ACC112 (cell line): ENCODE measurements around the gene XKR7.

Source experiments
- H2AFZ ChIP-seq: fragments of 200-600 bp; sonication (generic); one replicate; pipeline ENCODE4 v1.6.0; 2017; ENCODE audit warnings: antibody characterized with exemption, low read length; ENCODE audit not compliant: unreplicated experiment
- H3K27ac ChIP-seq: fragments of 200-600 bp; sonication (generic); 2 replicates; pipeline ENCODE4 v1.5.1; 2014; ENCODE audit warnings: low read depth, mild to moderate bottlenecking, antibody characterized with exemption, low read length, moderate library complexity
- H3K27me3 ChIP-seq: fragments of 200-600 bp; sonication (generic); 2 replicates; pipeline ENCODE4 v1.6.1; 2014; ENCODE audit warnings: mild to moderate bottlenecking, antibody characterized with exemption, low read length, moderate library complexity, mixed read lengths; ENCODE audit not compliant: insufficient read depth
- H3K36me3 ChIP-seq: fragments of 200-600 bp; sonication (generic); 2 replicates; pipeline ENCODE4 v1.6.1; 2016; ENCODE audit warnings: mild to moderate bottlenecking, antibody characterized with exemption, low read length, moderate library complexity, mixed read lengths; ENCODE audit not compliant: insufficient read depth
- H3K4me1 ChIP-seq: fragments of 200-600 bp; sonication (generic); one replicate; pipeline ENCODE4 v1.6.1; 2016; ENCODE audit warnings: low read length, mixed read lengths; ENCODE audit not compliant: insufficient read depth, unreplicated experiment, control insufficient read depth
- H3K4me3 ChIP-seq: fragments of 200-600 bp; sonication (generic); 2 replicates; pipeline ENCODE4 v1.5.1; 2014; ENCODE audit warnings: mild to moderate bottlenecking, low read depth, low read length
- H3K79me2 ChIP-seq: fragments of 200-600 bp; sonication (generic); one replicate; pipeline ENCODE4 v1.6.0; 2016; ENCODE audit warnings: low read length; ENCODE audit not compliant: control insufficient read depth, unreplicated experiment, insufficient read depth

Gene XKR7

GRCh38 chr20:31977080-31977479 is 9.1 kb downstream of the XKR7 start:
- Histone ChIP-seq H3K4me1 (no peaks in the 10 kb centered on the region), H3K79me2 (no peaks in the 10 kb centered on the region), H3K27ac (no peak overlapping the region)

GRCh38 chr20:31979713-31980426 is 11.9 kb downstream of the XKR7 start:
- H3K36me3 ChIP-seq = no peaks in the 10 kb centered on the region
- no peaks in the 10 kb centered on the region for H3K4me1 ChIP-seq
- no peak overlapping the region for H3K4me3 ChIP-seq
- no peaks in the 10 kb centered on the region for H3K79me2 ChIP-seq
- H3K27me3 ChIP-seq = peaks cover 38% of the 10 kb centered on the region
- no peak overlapping the region for H3K27ac ChIP-seq
- no peak overlapping the region for H2AFZ ChIP-seq

More at GRCh38 chr20:31977080-31977479, 9.1 kb downstream of the XKR7 start:
- Histone ChIP-seq H3K36me3 (no peaks in the 10 kb centered on the region), H2AFZ (no peak overlapping the region), H3K27me3 (peaks cover 33% of the 10 kb centered on the region), H3K4me3 (no peak overlapping the region)

DNA sequence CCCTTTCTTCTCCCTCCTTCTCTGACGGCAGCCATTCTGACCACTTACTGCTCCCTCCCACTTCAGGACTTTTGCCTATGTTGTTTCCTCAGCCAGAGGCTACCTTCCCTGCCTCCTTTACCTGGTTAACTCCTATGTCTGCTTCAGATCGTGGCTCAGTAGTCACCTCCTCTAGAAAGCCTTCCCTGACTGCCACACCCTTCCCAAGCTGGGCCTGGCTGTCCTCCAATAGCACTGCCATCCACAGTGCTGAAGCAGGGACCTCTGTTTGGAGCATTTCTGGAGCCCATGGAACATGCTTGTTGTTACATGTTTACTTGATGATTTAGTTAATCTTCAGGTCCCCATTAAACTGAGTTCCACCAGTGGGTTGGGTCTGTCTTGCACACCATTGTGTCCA is 13.8 kb downstream of the XKR7 start:
- H3K27ac ChIP-seq = no peak overlapping the region
- H3K4me3 ChIP-seq = no peak overlapping the region
- H2AFZ ChIP-seq = no peak overlapping the region
- no peaks in the 10 kb centered on the region for H3K36me3 ChIP-seq
- H3K27me3 ChIP-seq = peaks cover 33% of the 10 kb centered on the region
- H3K4me1 ChIP-seq = no peaks in the 10 kb centered on the region
- no peaks in the 10 kb centered on the region for H3K79me2 ChIP-seq

DNA sequence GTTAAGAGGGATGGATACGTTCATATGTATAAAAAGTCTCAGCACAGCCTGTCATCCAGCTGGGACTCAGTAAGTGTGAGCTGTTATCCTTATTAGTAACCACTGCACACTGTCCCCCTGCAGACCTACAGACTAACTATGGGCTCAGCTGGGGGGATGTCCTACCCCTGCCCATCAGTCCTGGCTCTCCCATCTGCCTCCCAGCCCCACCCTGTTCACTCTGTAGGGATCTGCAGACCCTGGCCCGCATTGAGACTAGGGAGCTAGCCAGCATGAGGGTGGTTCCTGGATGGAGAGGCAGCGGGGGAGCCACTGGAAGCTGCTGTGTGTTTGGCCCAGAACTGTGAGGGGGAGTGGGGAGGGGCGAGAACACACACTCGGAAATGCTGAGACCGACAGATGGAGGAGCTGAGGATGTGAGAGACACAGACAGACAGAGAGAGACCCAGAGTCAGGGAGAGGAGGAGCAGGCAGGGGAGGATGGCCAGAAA is 17.1 kb downstream of the XKR7 start:
- no peaks in the 10 kb centered on the region for H3K79me2 ChIP-seq
- H3K4me3 ChIP-seq = no peak overlapping the region
- no peak overlapping the region for H3K27ac ChIP-seq
- H2AFZ ChIP-seq = no peak overlapping the region
- H3K27me3 ChIP-seq = peaks cover 25% of the 10 kb centered on the region
- no peaks in the 10 kb centered on the region for H3K36me3 ChIP-seq
- no peaks in the 10 kb centered on the region for H3K4me1 ChIP-seq

DNA sequence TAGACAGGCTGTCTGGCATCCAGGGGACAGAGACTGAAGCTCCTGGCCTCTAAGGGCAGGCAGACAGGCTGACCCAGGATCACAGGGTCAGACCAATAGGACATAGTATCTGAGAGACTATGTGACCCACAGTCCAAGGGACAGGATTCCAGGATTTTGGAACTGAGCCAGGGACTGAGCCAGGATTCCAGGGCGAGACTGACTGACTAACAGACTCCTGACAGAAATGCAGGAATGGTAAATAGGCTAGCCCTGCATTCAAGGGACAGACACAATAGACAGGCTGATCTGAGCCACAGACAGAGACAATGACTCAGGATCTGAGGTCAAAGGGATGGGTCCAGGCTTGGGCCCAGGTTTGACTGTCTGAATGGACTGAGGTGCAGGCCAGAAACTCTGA is 19.8 kb downstream of the XKR7 start:
- Histone ChIP-seq H3K4me3 (no peak overlapping the region), H3K36me3 (no peaks in the 10 kb centered on the region), H3K27ac (no peak overlapping the region), H3K79me2 (no peaks in the 10 kb centered on the region), H2AFZ (no peak overlapping the region), H3K4me1 (no peaks in the 10 kb centered on the region), H3K27me3 (peaks cover 29% of the 10 kb centered on the region)

- Histone ChIP-seq H3K4me1 (no peaks in the 10 kb centered on the region), H3K4me3 (no peak overlapping the region), H3K27ac (no peak overlapping the region), H3K27me3 (peaks cover 31% of the 10 kb centered on the region), H3K36me3 (no peaks in the 10 kb centered on the region), H2AFZ (no peak overlapping the region), H3K79me2 (no peaks in the 10 kb centered on the region)
Observed at GRCh38 chr20:31988430-31989015, 20.6 kb downstream of the XKR7 start.

DNA sequence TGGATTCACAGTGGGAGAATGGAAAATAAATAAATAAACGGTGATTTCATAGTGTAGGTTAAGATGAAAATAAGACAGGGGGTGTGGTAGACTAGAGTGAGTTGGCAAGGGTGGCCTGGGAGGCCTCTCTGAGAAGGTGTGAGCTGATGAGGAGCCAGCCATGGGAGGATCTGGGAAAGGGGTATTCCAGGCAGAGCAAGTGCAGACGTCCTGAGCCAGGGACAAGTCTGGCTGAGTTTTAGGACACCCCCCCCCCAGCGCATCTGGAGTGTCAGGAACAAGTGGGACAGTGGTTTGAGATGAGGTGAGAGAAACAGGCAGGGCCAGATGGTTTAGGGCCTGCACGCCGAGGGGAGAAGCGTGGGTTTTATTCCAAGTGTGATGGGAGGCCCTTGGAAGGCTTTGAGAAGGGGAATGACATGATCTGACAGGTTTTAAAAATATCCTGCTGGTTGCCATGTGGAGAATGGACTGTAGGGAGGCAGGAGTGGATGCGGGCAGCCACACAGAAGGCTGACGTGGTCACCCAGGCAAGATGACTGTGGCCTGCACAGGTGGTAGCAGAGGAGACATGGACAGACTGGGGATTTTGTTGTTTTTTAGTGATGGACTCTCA is 21.2 kb downstream of the XKR7 start:
- Histone ChIP-seq H3K36me3 (no peaks in the 10 kb centered on the region), H3K27ac (no peak overlapping the region), H3K27me3 (peaks cover 35% of the 10 kb centered on the region), H3K79me2 (no peaks in the 10 kb centered on the region), H3K4me3 (no peak overlapping the region), H2AFZ (no peak overlapping the region), H3K4me1 (no peaks in the 10 kb centered on the region)

DNA sequence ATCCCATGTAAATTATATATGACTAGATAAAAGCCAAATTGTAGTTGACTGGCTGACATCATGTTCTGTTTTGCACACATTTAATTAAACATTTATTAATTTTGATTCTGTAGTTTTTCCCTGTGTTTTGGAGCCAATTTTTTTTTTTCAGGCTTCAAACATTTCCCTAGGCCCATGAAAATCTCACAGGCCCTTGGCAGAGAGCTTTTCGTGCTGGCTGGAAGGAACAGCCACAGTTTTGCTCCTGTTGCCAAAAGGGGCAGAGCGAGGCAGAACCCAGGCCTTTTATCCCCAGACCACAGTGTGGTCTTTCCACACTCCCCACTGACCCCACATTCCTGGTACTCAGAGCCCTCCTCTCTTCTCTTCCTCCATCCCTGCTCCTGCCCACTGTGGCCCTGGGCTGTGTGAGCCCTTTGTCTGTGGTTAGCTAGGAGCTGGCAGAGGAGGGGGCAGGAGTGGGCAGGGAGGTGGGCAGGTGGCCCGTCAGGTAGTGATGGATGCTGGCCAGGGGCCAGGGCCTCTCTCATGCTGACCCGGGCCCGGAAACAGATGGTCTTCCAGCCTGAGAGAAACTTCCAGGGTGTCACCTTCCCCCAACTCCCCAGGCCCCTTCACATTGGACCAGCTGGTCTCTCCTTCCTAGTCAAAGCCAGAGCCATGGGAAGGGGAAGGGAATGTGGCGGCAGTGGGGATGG is 22.8 kb downstream of the XKR7 start:
- Histone ChIP-seq H2AFZ (no peak overlapping the region), H3K4me1 (no peaks in the 10 kb centered on the region), H3K4me3 (no peak overlapping the region), H3K27ac (no peak overlapping the region), H3K36me3 (no peaks in the 10 kb centered on the region), H3K79me2 (no peaks in the 10 kb centered on the region), H3K27me3 (peaks cover 37% of the 10 kb centered on the region)

DNA sequence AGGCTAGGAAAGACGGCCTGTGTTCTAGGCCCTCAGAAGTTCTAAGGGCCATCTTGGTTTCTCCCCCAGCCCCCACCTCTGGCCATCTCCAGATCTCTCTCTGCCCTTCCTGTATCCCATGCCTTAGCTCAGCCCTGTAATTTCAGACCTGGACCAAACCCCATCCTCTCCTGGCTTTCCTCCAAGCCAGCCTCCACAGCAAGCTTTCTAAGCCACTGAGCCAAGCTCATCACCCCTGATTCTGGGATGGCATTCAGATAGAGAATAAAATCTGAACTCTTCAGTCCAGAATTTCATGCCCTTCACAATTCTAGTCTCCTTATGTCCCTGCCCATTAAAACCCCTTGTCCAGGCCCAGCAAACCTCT is 23.4 kb downstream of the XKR7 start:
- Histone ChIP-seq H3K27me3 (peaks cover 41% of the 10 kb centered on the region), H3K79me2 (no peaks in the 10 kb centered on the region), H2AFZ (no peak overlapping the region)

GRCh38 chr20:31992086-31992485 is 24.1 kb downstream of the XKR7 start:
- Histone ChIP-seq H2AFZ (no peak overlapping the region), H3K4me1 (no peaks in the 10 kb centered on the region), H3K27ac (no peak overlapping the region), H3K4me3 (no peak overlapping the region), H3K36me3 (no peaks in the 10 kb centered on the region), H3K79me2 (no peaks in the 10 kb centered on the region), H3K27me3 (peaks cover 48% of the 10 kb centered on the region)

More for the DNA sequence above, 23.4 kb downstream of the XKR7 start:
- Histone ChIP-seq H3K4me3 (no peak overlapping the region), H3K4me1 (no peaks in the 10 kb centered on the region), H3K27ac (no peak overlapping the region), H3K36me3 (no peaks in the 10 kb centered on the region)
